NCI-H2081 (cell line): ENCODE measurements around the gene ZNF606.
"Not testable (repeated sequence)": the region's sequence is repeated elsewhere in the genome, so short reads cannot be mapped to it uniquely, and the experiment has no call there.

Experiments used
- DNase-seq, 2 experiments: peaks; one replicate each; lab custom pipeline; 2025; lab: John Stamatoyannopoulos, UW

Gene ZNF606

GRCh38 chr19:58009666-58010301, 7.2 kb upstream of the ZNF606 start:
- no peak for DNase-seq

GRCh38 chr19:58009301-58009665, 6.7 kb upstream of the ZNF606 start:
- no peak for DNase-seq

GRCh38 chr19:58008877-58009276, 6.3 kb upstream of the ZNF606 start:
- DNase-seq, result not testable (repeated sequence)

GRCh38 chr19:58007285-58007684, 4.7 kb upstream of the ZNF606 start:
- no peak for DNase-seq

GRCh38 chr19:58003174-58003828, 681 bp upstream of the ZNF606 start:
- DNase-seq, result no peak

- no peak for DNase-seq
These were observed 688 bp downstream of the ZNF606 start for GRCh38 chr19:58001895-58002369.

GRCh38 chr19:58000677-58001076, 1.9 kb downstream of the ZNF606 start:
- DNase-seq, result no peak

- no peak for DNase-seq
These were observed 9.8 kb downstream of the ZNF606 start for GRCh38 chr19:57992841-57993240.

- DNase-seq, result no peak
These were observed 23.9 kb downstream of the ZNF606 start for GRCh38 chr19:57978586-57979289.

- DNase-seq, result no peak
These were observed 28.2 kb downstream of the ZNF606 start, which contains the start of gene C19orf18 for GRCh38 chr19:57974434-57974833. Gene C19orf18 (minus strand): TSS chr19:57974534. CDS start chr19:57974432, 102 bp downstream.

- no peak for DNase-seq
These were observed 37.9 kb downstream of the ZNF606 start for GRCh38 chr19:57964761-57965160.

- no peak for DNase-seq
These were observed 40.8 kb downstream of the ZNF606 start for GRCh38 chr19:57961785-57962184.

- DNase-seq, result no peak
These were observed 47.6 kb downstream of the ZNF606 start for GRCh38 chr19:57954996-57955395.

GRCh38 chr19:57949702-57950101, 52.9 kb downstream of the ZNF606 start:
- no peak for DNase-seq

- DNase-seq, result no peak
These were observed 53.3 kb downstream of the ZNF606 start for GRCh38 chr19:57949296-57949695.

- DNase-seq, result peak; percentile 95 to 96
These were observed 55.0 kb downstream of the ZNF606 start, which contains the start of gene ZNF256 for GRCh38 chr19:57947419-57948134. Gene ZNF256 (minus strand): TSS chr19:57947706. CDS start chr19:57947474, 232 bp downstream.

- no peak for DNase-seq
These were observed 55.6 kb downstream of the ZNF606 start for GRCh38 chr19:57947088-57947418.

- no peak for DNase-seq
These were observed 56.3 kb downstream of the ZNF606 start for GRCh38 chr19:57946316-57946715.

- DNase-seq, result no peak
These were observed 61.0 kb downstream of the ZNF606 start for GRCh38 chr19:57941593-57941992.

GRCh38 chr19:57935731-57936130, 66.9 kb downstream of the ZNF606 start:
- DNase-seq, result no peak

- no peak for DNase-seq
These were observed 67.6 kb downstream of the ZNF606 start, which contains the start of gene ZNF418 for GRCh38 chr19:57934820-57935665. Gene ZNF418 (minus strand): TSS chr19:57935402. CDS start chr19:57933822, 1,580 bp downstream.
